IMR-90 (cell line): ENCODE measurements around the gene LPAR2. TPM values are rescaled to one million over a fixed set of nuclear protein-coding genes. Genes with fewer than 3 reads are reported as not detected.

ENCODE experiments used
- ATAC-seq: fragments of 200-7000 bp; cut with Tn5 transposase; 2 replicates; pipeline ENCODE4 v1.9.1; 2020; ENCODE audit warnings: low read depth, mild to moderate bottlenecking, moderate library complexity
- BruUV-seq: library from RNA; stranded (reverse); fragments of 400-500 nt; replicated peaks from 2 replicates; lab custom pipeline; 2021; lab: Mats Ljungman, UMichigan
- CTCF ChIA-PET: fragments of 300-600 bp; formaldehyde crosslinking; extraction: SDS; loops from one replicate; lab custom pipeline; 2021; ENCODE audit warnings: antibody characterized with exemption; lab: Yijun Ruan, JAX
- POLR2A ChIA-PET: fragments of 300-600 bp; sonication (Branson Sonifier 250); formaldehyde crosslinking; loops from one replicate; lab custom pipeline; 2022; ENCODE audit warnings: antibody characterized with exemption; ENCODE audit not compliant: unreplicated experiment; lab: Charles Lee
- DNase-seq: peaks from one replicate; pipeline ENCODE4 v3.0.0; 2013
- H2AFZ ChIP-seq: replicated peaks from 2 replicates; pipeline ENCODE3; 2013; ENCODE audit warnings: low read length, mild to moderate bottlenecking; ENCODE audit not compliant: poor library complexity
- H2AK5ac ChIP-seq: 2 replicates; pipeline ENCODE4 v1.6.1; 2013; ENCODE audit warnings: low read depth, low read length, inconsistent platforms
- H2AK9ac ChIP-seq: replicated peaks from 2 replicates; pipeline ENCODE3; 2013; ENCODE audit warnings: mild to moderate bottlenecking, low read depth, low read length, moderate library complexity; ENCODE audit not compliant: poor library complexity
- H2BK120ac ChIP-seq: 2 replicates; pipeline ENCODE4 v1.6.1; 2013; ENCODE audit warnings: low read depth, low read length, inconsistent platforms
- H2BK15ac ChIP-seq: 3 replicates; pipeline ENCODE4 v1.6.1; 2013; ENCODE audit warnings: low read depth, low read length, inconsistent platforms
- H2BK20ac ChIP-seq: 2 replicates; pipeline ENCODE4 v1.6.1; 2013; ENCODE audit warnings: low read depth, mild to moderate bottlenecking, inconsistent platforms, low read length, moderate library complexity
- H2BK5ac ChIP-seq: 2 replicates; pipeline ENCODE4 v1.6.1; 2013; ENCODE audit warnings: mild to moderate bottlenecking, low read depth, low read length, inconsistent platforms; ENCODE audit not compliant: poor library complexity, severe bottlenecking
- H3K14ac ChIP-seq: replicated peaks from 2 replicates; pipeline ENCODE4 v1.6.1; 2013; ENCODE audit warnings: low read depth, low read length, inconsistent platforms
- H3K18ac ChIP-seq: 2 replicates; pipeline ENCODE4 v1.6.1; 2013; ENCODE audit warnings: low read depth, low read length, control low read depth
- H3K23ac ChIP-seq: 2 replicates; pipeline ENCODE4 v1.6.1; 2013; ENCODE audit warnings: low read depth, low read length, inconsistent platforms
- H3K27ac ChIP-seq: 2 replicates; pipeline ENCODE4 v1.5.1; 2013; ENCODE audit warnings: mild to moderate bottlenecking, control low read depth, low read length; ENCODE audit not compliant: insufficient read depth
- H3K27me3 ChIP-seq: 2 replicates; pipeline ENCODE4 v1.6.1; 2013; ENCODE audit warnings: low read length; ENCODE audit not compliant: control insufficient read depth, insufficient read depth
- H3K36me3 ChIP-seq: 2 replicates; pipeline ENCODE4 v1.6.1; 2013; ENCODE audit warnings: low read length, mixed read lengths; ENCODE audit not compliant: control insufficient read depth, insufficient read depth
- H3K4ac ChIP-seq: 2 replicates; pipeline ENCODE4 v1.6.1; 2013; ENCODE audit warnings: low read depth, low read length, inconsistent platforms
- H3K4me1 ChIP-seq: 2 replicates; pipeline ENCODE4 v1.6.1; 2013; ENCODE audit warnings: low read length, mixed read lengths; ENCODE audit not compliant: control insufficient read depth, insufficient read depth
- H3K4me2 ChIP-seq: 2 replicates; pipeline ENCODE4 v1.6.1; 2013; ENCODE audit warnings: low read depth, mild to moderate bottlenecking, control low read depth, low read length, moderate library complexity
- H3K4me3 ChIP-seq: 2 replicates; pipeline ENCODE4 v1.5.1; 2013; ENCODE audit warnings: low read depth, mild to moderate bottlenecking, control low read depth, low read length, moderate library complexity; ENCODE audit not compliant: insufficient read depth
- H3K56ac ChIP-seq: 2 replicates; pipeline ENCODE4 v1.6.1; 2013; ENCODE audit warnings: low read length, inconsistent platforms; ENCODE audit not compliant: insufficient read depth; ENCODE audit errors: extremely low read depth
- H3K79me1 ChIP-seq, 2 experiments: 2 replicates each; pipeline ENCODE4 v1.6.1; 2013; ENCODE audit warnings: low read length in 2 of 2, inconsistent platforms in 1 of 2, low read depth in 1 of 2
- H3K9ac ChIP-seq: 2 replicates; pipeline ENCODE4 v1.6.1; 2013; ENCODE audit warnings: low read depth, low read length, control low read depth
- H3K9me1 ChIP-seq: 2 replicates; pipeline ENCODE4 v1.6.1; 2013; ENCODE audit warnings: low read length, inconsistent platforms; ENCODE audit not compliant: insufficient read depth
- H3K9me3 ChIP-seq: 2 replicates; pipeline ENCODE4 v1.6.1; 2013; ENCODE audit warnings: low read length; ENCODE audit not compliant: control insufficient read depth, insufficient read depth
- H4K20me1 ChIP-seq: 2 replicates; pipeline ENCODE4 v1.6.1; 2013; ENCODE audit warnings: low read length, inconsistent platforms; ENCODE audit not compliant: insufficient read depth
- H4K5ac ChIP-seq: 2 replicates; pipeline ENCODE4 v1.6.1; 2013; ENCODE audit warnings: mild to moderate bottlenecking, low read depth, low read length, control low read depth
- H4K8ac ChIP-seq, 2 experiments: 2 replicates each; pipeline ENCODE4 v1.6.1; 2013; ENCODE audit warnings: low read depth in 2 of 2, low read length in 2 of 2, control low read depth in 1 of 2, inconsistent platforms in 1 of 2
- H4K91ac ChIP-seq: 2 replicates; pipeline ENCODE4 v1.6.1; 2013; ENCODE audit warnings: low read depth, low read length, inconsistent platforms; ENCODE audit not compliant: insufficient read depth
- BHLHE40 ChIP-seq: fragments of 150-350 bp; IDR thresholded peaks from 2 replicates; pipeline ENCODE4 v1.6.1; 2016; ENCODE audit warnings: mild to moderate bottlenecking, low read depth, low read length
- CEBPB ChIP-seq: IDR thresholded peaks from 2 replicates; pipeline ENCODE4 v1.6.1; 2012; ENCODE audit warnings: low read depth, low read length, improper control_type of control experiment
- CHD1 ChIP-seq: IDR thresholded peaks from 2 replicates; pipeline ENCODE4 v1.6.1; 2012; ENCODE audit warnings: low read depth, low read length, improper control_type of control experiment
- CTCF ChIP-seq: conservative IDR thresholded peaks from 2 replicates; pipeline ENCODE4 v1.5.1; 2012; ENCODE audit warnings: mild to moderate bottlenecking, low read depth, low read length, improper control_type of control experiment
- ELK1 ChIP-seq: fragments of 150-350 bp; IDR thresholded peaks from 2 replicates; pipeline ENCODE4 v1.6.1; 2016; ENCODE audit warnings: low read depth, mild to moderate bottlenecking, low read length, moderate library complexity, borderline replicate concordance
- FOS ChIP-seq: fragments of 150-350 bp; IDR thresholded peaks from 2 replicates; pipeline ENCODE4 v1.6.1; 2016; ENCODE audit warnings: low read depth, low read length
- MAFK ChIP-seq: IDR thresholded peaks from 2 replicates; pipeline ENCODE4 v1.6.1; 2012; ENCODE audit warnings: low read depth, low read length, improper control_type of control experiment
- MAZ ChIP-seq: IDR thresholded peaks from 2 replicates; pipeline ENCODE4 v1.6.1; 2012; ENCODE audit warnings: low read depth, mild to moderate bottlenecking, low read length, improper control_type of control experiment, moderate library complexity, borderline replicate concordance
- MXI1 ChIP-seq: IDR thresholded peaks from 2 replicates; pipeline ENCODE4 v1.6.1; 2012; ENCODE audit warnings: low read depth, mild to moderate bottlenecking, low read length, moderate library complexity, borderline replicate concordance
- NFE2L2 ChIP-seq: fragments of 150-350 bp; IDR thresholded peaks from 2 replicates; pipeline ENCODE4 v1.6.1; 2016; ENCODE audit warnings: low read depth, mild to moderate bottlenecking, low read length
- POLR2A ChIP-seq: IDR thresholded peaks from 2 replicates; pipeline ENCODE4 v1.6.1; 2012; ENCODE audit warnings: mild to moderate bottlenecking, low read depth, low read length
- RAD21 ChIP-seq: IDR thresholded peaks from 2 replicates; pipeline ENCODE4 v1.6.1; 2012; ENCODE audit warnings: low read length, improper control_type of control experiment
- RCOR1 ChIP-seq: IDR thresholded peaks from 2 replicates; pipeline ENCODE4 v1.6.1; 2012; ENCODE audit warnings: mild to moderate bottlenecking, low read length, improper control_type of control experiment; ENCODE audit not compliant: insufficient replicate concordance
- RFX5 ChIP-seq: IDR thresholded peaks from 2 replicates; pipeline ENCODE4 v1.8.0; 2012; ENCODE audit warnings: low read depth, mild to moderate bottlenecking, low read length, moderate library complexity
- SMC3 ChIP-seq: fragments of 150-350 bp; IDR thresholded peaks from 2 replicates; pipeline ENCODE4 v1.6.1; 2016; ENCODE audit warnings: low read depth, mild to moderate bottlenecking, antibody characterized with exemption, low read length, moderate library complexity
- USF2 ChIP-seq: fragments of 150-350 bp; IDR thresholded peaks from 2 replicates; pipeline ENCODE4 v1.6.1; 2017; ENCODE audit warnings: mild to moderate bottlenecking, antibody characterized with exemption, low read length, low read depth
- WGBS, 2 experiments: methylation state at CpG; one replicate each; pipeline versions ENCODE4 v1.1.5 to v1.1.7; 2013; ENCODE audit warnings: missing lambda C conversion rate in 2 of 2; ENCODE audit not compliant: insufficient read length in 1 of 2; ENCODE audit errors: extremely low coverage in 2 of 2; 5-methylcytosine and 5-hydroxymethylcytosine counted together
- dilution Hi-C: fragments of 300-500 bp; cut with HindIII; formaldehyde crosslinking; loops from one replicate; pipeline ENCODE4 v1.14.3; 2018; ENCODE audit warnings: low sequenced_read_pairs; ENCODE audit not compliant: unreplicated experiment
- in situ Hi-C: fragments of 300-500 bp; cut with MboI; formaldehyde crosslinking; loops from 3 replicates; pipeline ENCODE4 v1.14.3; 2019; ENCODE audit warnings: low sequenced_read_pairs, inconsistent platforms, mixed read lengths
- intact Hi-C: fragments of 100-400 bp; cut with micrococcal nuclease; formaldehyde crosslinking; loops from 2 replicates; pipeline ENCODE4 v1.10.0; 2022
- polyA plus RNA-seq, 3 experiments: library from polyadenylated mRNA; depleted of rRNA; stranded (reverse); fragments of >200 nt; gene quantifications; 2 replicates each; pipeline ENCODE4 v1.2.3, GENCODE V29; 2012; ENCODE audit warnings: low replicate concordance in 1 of 3
- total RNA-seq: library from RNA; depleted of rRNA; stranded (reverse); fragments of >200 nt; gene quantifications from 2 replicates; pipeline ENCODE4 v1.2.3, GENCODE V29; 2012

LPAR2 gene
- total and polyA plus RNA-seq, 2 of the 4 experiments (the other 2 are of a cell fraction), result under 0.01 to 5.4 TPM

- Histone ChIP-seq H3K9me1 (peaks cover 4% of the 10 kb centered on the region; the same call in 1 of the 2 replicates), H4K20me1 (no peaks in the 10 kb centered on the region), H4K8ac (no peak overlapping the region), H2BK20ac (no peak overlapping the region), H3K27me3 (no peaks in the 10 kb centered on the region), H4K91ac (no peak overlapping the region), H3K14ac (no peak overlapping the region), H4K5ac (no peak overlapping the region), H3K18ac (no peak overlapping the region), H3K36me3 (peaks cover 11% of the 10 kb centered on the region), H2BK15ac (no peak overlapping the region), H3K23ac (no peak overlapping the region), H3K4me1 (peaks cover 4% of the 10 kb centered on the region; the same call in 1 of the 2 replicates), H3K79me1 (peaks cover 14 to 20% of the 10 kb centered on the region in 2 experiments; a peak in 3 of 4 replicates), H2AK5ac (no peak overlapping the region), H2BK120ac (no peak overlapping the region), H2AFZ (no peak overlapping the region), H3K27ac (no peak overlapping the region), H3K4me2 (no peak overlapping the region), H3K9ac (no peak overlapping the region), H3K4ac (no peak overlapping the region), H2BK5ac (no peak overlapping the region), H3K4me3 (no peak overlapping the region), H3K56ac (no peak overlapping the region), H2AK9ac (no peak overlapping the region), H3K9me3 (peaks cover 7% of the 10 kb centered on the region)
- POLR2A ChIA-PET, result no interaction called here
- no peak for TF ChIP-seq USF2
- TF ChIP-seq BHLHE40, result no peak
- no peak for TF ChIP-seq CEBPB
- no peak for TF ChIP-seq RFX5
- TF ChIP-seq RCOR1, result no peak
- TF ChIP-seq FOS, result no peak
- no peak for TF ChIP-seq ELK1
- no peak for TF ChIP-seq MAZ
- TF ChIP-seq POLR2A, result no peak
- TF ChIP-seq SMC3, result no peak
- TF ChIP-seq MXI1, result no peak
- TF ChIP-seq RAD21, result no peak
- no peak for TF ChIP-seq NFE2L2
- TF ChIP-seq CHD1, result no peak
- TF ChIP-seq CTCF, result no peak
- TF ChIP-seq MAFK, result no peak
- ATAC-seq (no peak), DNase-seq (no peak)
- no CpG with 5 or more reads among the region's 3 CpGs for WGBS, 2 experiments
- intact Hi-C loops (no loop called here), in situ Hi-C loops (no loop called here), dilution Hi-C loops (no loop called here)
- CTCF ChIA-PET, result no interaction called here
- no TSS peak for BruUV-seq
Observed at GRCh38 chr19:19672816-19673215, 44.8 kb upstream of the LPAR2 start.
